OCI-LY3 (cell line): ENCODE measurements around the gene PLA2G6.

ENCODE experiments used
- EZH2phosphoT487 ChIP-seq: fragments of 200-600 bp; shearing (Covaris generic); IDR thresholded peaks from 2 replicates; pipeline ENCODE4 v1.6.1; 2018; ENCODE audit warnings: antibody characterized with exemption, mixed run types, low read depth
- TF ChIP-seq, protein P1 (sequence below): fragments of 200-600, 300-600 bp; sonication (generic); IDR thresholded peaks from 2 replicates; pipeline ENCODE4 v1.5.1; 2014; ENCODE audit warnings: antibody characterized with exemption, low read length, low read depth

DNA sequence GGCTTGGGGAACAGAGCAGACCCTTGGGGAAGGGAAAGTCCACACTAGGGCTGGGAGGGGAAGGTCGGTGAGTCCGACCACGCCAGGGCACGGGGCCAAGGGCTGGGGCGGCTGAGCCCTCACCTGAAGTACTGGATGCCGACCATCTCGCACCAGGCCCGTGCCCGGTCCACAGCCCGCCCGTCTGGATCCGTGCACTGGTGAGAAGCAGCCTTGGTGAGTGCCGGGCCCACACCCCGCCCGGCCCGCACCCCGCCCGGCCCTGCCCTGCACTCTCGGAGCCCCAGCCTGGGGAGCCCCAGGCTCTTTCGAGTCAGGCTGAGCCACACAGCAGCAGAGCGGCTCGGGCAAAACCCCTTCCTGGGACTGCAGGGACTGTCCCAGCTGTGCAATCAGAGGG, 69.2 kb downstream of the PLA2G6 start:
- TF ChIP-seq, protein P1, sequence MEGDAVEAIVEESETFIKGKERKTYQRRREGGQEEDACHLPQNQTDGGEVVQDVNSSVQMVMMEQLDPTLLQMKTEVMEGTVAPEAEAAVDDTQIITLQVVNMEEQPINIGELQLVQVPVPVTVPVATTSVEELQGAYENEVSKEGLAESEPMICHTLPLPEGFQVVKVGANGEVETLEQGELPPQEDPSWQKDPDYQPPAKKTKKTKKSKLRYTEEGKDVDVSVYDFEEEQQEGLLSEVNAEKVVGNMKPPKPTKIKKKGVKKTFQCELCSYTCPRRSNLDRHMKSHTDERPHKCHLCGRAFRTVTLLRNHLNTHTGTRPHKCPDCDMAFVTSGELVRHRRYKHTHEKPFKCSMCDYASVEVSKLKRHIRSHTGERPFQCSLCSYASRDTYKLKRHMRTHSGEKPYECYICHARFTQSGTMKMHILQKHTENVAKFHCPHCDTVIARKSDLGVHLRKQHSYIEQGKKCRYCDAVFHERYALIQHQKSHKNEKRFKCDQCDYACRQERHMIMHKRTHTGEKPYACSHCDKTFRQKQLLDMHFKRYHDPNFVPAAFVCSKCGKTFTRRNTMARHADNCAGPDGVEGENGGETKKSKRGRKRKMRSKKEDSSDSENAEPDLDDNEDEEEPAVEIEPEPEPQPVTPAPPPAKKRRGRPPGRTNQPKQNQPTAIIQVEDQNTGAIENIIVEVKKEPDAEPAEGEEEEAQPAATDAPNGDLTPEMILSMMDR = no peak
- TF ChIP-seq EZH2phosphoT487 = no peak
